Measurements from ENCODE around the gene TENM4.

- no peak for TF ChIP-seq EP300 (IDR thresholded peaks at IDR 0.05)
- no peak for TF ChIP-seq CTCF (IDR thresholded peaks at IDR 0.05)
Observed at GRCh38 chr11:79471071-79471844, 30.4 kb upstream of the TENM4 start.
